ENCODE measurements around the gene GMCL2. TPM values are rescaled to one million over a fixed set of nuclear protein-coding genes. Genes with fewer than 3 reads are reported as not detected.

Gene GMCL2
- total RNA-seq, 1 experiment from 2014 or later = not detected

GRCh38 chr5:178232920-178233429 lies 45.8 kb upstream of the GMCL2 start:
- Histone ChIP-seq H4K20me1 (ENCODE audit: control insufficient read depth, insufficient read depth, insufficient read length) (no peaks in the 10 kb centered on the region), H2BK120ac (ENCODE audit: low read depth, low read length, poor library complexity, severe bottlenecking) (no peak overlapping the region), H3K18ac (ENCODE audit: insufficient read length, low read depth, low read length) (no peak overlapping the region), H3K27me3 (ENCODE audit: insufficient read depth, low read length) (no peaks in the 10 kb centered on the region), H3K4ac (ENCODE audit: low read depth, low read length) (no peak overlapping the region), H2AFZ (ENCODE audit: low read length) (no peak overlapping the region), H2BK5ac (ENCODE audit: insufficient read length, low read length) (no peak overlapping the region), H3T11ph (ENCODE audit: low read length) (no peak overlapping the region), H3K9ac (ENCODE audit: extremely low read depth, insufficient read length, low read length) (no peak overlapping the region), H3K4me2 (ENCODE audit: insufficient read depth, insufficient read length, low read length) (peak overlapping the region; percentile 61), H3K56ac (ENCODE audit: insufficient read length, low read depth, low read length) (no peak overlapping the region), H2AK5ac (ENCODE audit: insufficient read length, low read length) (no peak overlapping the region), H4K8ac (replicated peaks; ENCODE audit: insufficient read length, low read depth, low read length) (no peak overlapping the region), H2BK15ac (ENCODE audit: low read depth, low read length) (no peak overlapping the region), H4K5ac (ENCODE audit: insufficient read length, low read depth, low read length) (no peak overlapping the region), H3K14ac (ENCODE audit: insufficient read depth, low read length) (no peak overlapping the region), H2BK20ac (ENCODE audit: low read depth, low read length, poor library complexity, severe bottlenecking) (no peak overlapping the region), H3K4me1 (ENCODE audit: insufficient read depth, low read length) (no peaks in the 10 kb centered on the region), H3K79me2 (ENCODE audit: insufficient read depth, low read length) (peaks cover 4% of the 10 kb centered on the region; the same call in 1 of the 2 replicates), H3K23ac (ENCODE audit: insufficient read length, low read depth, low read length) (no peak overlapping the region), H3K27ac (ENCODE audit: insufficient read length, low read depth, low read length) (no peak overlapping the region), H4K91ac (ENCODE audit: insufficient read length, low read depth, low read length) (no peak overlapping the region), H3K79me1 (ENCODE audit: insufficient read depth, low read depth, low read length, poor library complexity, severe bottlenecking) (no peaks in the 10 kb centered on the region), H3K9me3 (ENCODE audit: control insufficient read depth, low read depth, low read length) (no peaks in the 10 kb centered on the region), H2BK12ac (ENCODE audit: insufficient read length, low read depth, low read length) (no peak overlapping the region), H3K23me2 (ENCODE audit: insufficient read length, low read depth, low read length, poor library complexity, severe bottlenecking) (peaks cover 3% of the 10 kb centered on the region)
- no peak for DNase-seq
- Mint-ChIP-seq H3K4me1 (peaks cover 12 to 22% of the 10 kb centered on the region in 2 experiments), H3K4me3 (peak overlapping the region; percentile 73 to 79), H3K27me3 (ENCODE audit: low read depth) (no peaks in the 10 kb centered on the region; the same call in 1 of the 2 replicates), H3K36me3 (ENCODE audit: insufficient read depth in 1 of 3, low read depth in 3 of 3) (peaks cover 26 to 37% (median 36%) of the 10 kb centered on the region in 3 experiments), H3K27ac (no peak overlapping the region), H3K9me3 (no peaks in the 10 kb centered on the region)
- no CpG with 5 or more reads among the region's 11 CpGs for WGBS (ENCODE audit: extremely low coverage, insufficient read length, low lambda C conversion rate)
- TF ChIP-seq, protein P1, sequence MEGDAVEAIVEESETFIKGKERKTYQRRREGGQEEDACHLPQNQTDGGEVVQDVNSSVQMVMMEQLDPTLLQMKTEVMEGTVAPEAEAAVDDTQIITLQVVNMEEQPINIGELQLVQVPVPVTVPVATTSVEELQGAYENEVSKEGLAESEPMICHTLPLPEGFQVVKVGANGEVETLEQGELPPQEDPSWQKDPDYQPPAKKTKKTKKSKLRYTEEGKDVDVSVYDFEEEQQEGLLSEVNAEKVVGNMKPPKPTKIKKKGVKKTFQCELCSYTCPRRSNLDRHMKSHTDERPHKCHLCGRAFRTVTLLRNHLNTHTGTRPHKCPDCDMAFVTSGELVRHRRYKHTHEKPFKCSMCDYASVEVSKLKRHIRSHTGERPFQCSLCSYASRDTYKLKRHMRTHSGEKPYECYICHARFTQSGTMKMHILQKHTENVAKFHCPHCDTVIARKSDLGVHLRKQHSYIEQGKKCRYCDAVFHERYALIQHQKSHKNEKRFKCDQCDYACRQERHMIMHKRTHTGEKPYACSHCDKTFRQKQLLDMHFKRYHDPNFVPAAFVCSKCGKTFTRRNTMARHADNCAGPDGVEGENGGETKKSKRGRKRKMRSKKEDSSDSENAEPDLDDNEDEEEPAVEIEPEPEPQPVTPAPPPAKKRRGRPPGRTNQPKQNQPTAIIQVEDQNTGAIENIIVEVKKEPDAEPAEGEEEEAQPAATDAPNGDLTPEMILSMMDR (conservative IDR thresholded peaks at IDR 0.05) = no peak

Measured in H9 (cell line).